ENCODE measurements around the gene MAP2K1.

- TF ChIP-seq CTCF (IDR thresholded peaks at IDR 0.05; ENCODE audit: low read depth, low read length) (no peak), POLR2A (IDR thresholded peaks at IDR 0.05; ENCODE audit: extremely low read depth, insufficient read length) (no peak), MYC (IDR thresholded peaks at IDR 0.05; ENCODE audit: low read depth, low read length) (no peak), MAX (IDR thresholded peaks at IDR 0.05; ENCODE audit: low read depth, low read length) (no peak)
Measured at GRCh38 chr15:66412220-66412619, 25.5 kb downstream of the MAP2K1 start.

All from NB4 (cell line).